Osteoblast (primary cell): ENCODE measurements around the gene DMD. TPM values are rescaled to one million over a fixed set of nuclear protein-coding genes. Genes with fewer than 3 reads are reported as not detected.

Experiments
- DNase-seq: peaks from one replicate; pipeline ENCODE4 v3.0.0; 2011; ENCODE audit warnings: low spot score, mixed read lengths; ENCODE audit not compliant: insufficient read length; ENCODE audit errors: missing footprints
- H2AFZ ChIP-seq: 2 replicates; pipeline ENCODE4 v1.6.0; 2011; ENCODE audit warnings: mild to moderate bottlenecking, low read length
- H3K27ac ChIP-seq: 2 replicates; pipeline ENCODE4 v1.5.1; 2011; ENCODE audit warnings: mild to moderate bottlenecking, low read depth, low read length, moderate library complexity
- H3K27me3 ChIP-seq: 2 replicates; pipeline ENCODE4 v1.6.0; 2012; ENCODE audit warnings: mild to moderate bottlenecking, control low read depth, inconsistent platforms, low read length, moderate library complexity; ENCODE audit not compliant: insufficient read depth
- H3K36me3 ChIP-seq: 2 replicates; pipeline ENCODE4 v1.5.1; 2011; ENCODE audit warnings: mild to moderate bottlenecking, low read length, control low read depth, moderate library complexity; ENCODE audit not compliant: insufficient read depth
- H3K4me1 ChIP-seq: 2 replicates; pipeline ENCODE4 v1.5.1; 2011; ENCODE audit warnings: mild to moderate bottlenecking, low read length, control low read depth, moderate library complexity; ENCODE audit not compliant: insufficient read depth
- H3K4me2 ChIP-seq: 2 replicates; pipeline ENCODE4 v1.6.0; 2011; ENCODE audit warnings: mild to moderate bottlenecking, low read length; ENCODE audit not compliant: insufficient read depth
- H3K4me3 ChIP-seq: fragments of 200-600 bp; sonication (generic); 3 replicates; pipeline ENCODE4 v1.5.1; 2012; ENCODE audit warnings: mild to moderate bottlenecking, low read length, inconsistent platforms; ENCODE audit not compliant: insufficient read depth
- H3K79me2 ChIP-seq: 2 replicates; pipeline ENCODE4 v1.6.0; 2012; ENCODE audit warnings: mild to moderate bottlenecking, low read length, control low read depth, inconsistent platforms; ENCODE audit not compliant: insufficient read depth
- H3K9me3 ChIP-seq: 2 replicates; pipeline ENCODE4 v1.5.1; 2011; ENCODE audit warnings: low read depth, low read length, control low read depth
- H4K20me1 ChIP-seq: 2 replicates; pipeline ENCODE4 v1.6.0; 2012; ENCODE audit warnings: mild to moderate bottlenecking, low read length, control low read depth; ENCODE audit not compliant: insufficient read depth
- total RNA-seq: library from RNA; depleted of rRNA; stranded (reverse); fragments of >200 nt; gene quantifications from 2 replicates; pipeline ENCODE4 v1.2.3, GENCODE V29; 2012
- TF ChIP-seq, protein P1 (sequence below): IDR thresholded peaks from 2 replicates; pipeline ENCODE4 v1.5.1; 2011; ENCODE audit warnings: mild to moderate bottlenecking, low read depth, low read length, moderate library complexity; ENCODE audit errors: extremely low read depth

The DMD gene
- total RNA-seq, 1 donor = 12.7 TPM

- TF ChIP-seq, protein P1, sequence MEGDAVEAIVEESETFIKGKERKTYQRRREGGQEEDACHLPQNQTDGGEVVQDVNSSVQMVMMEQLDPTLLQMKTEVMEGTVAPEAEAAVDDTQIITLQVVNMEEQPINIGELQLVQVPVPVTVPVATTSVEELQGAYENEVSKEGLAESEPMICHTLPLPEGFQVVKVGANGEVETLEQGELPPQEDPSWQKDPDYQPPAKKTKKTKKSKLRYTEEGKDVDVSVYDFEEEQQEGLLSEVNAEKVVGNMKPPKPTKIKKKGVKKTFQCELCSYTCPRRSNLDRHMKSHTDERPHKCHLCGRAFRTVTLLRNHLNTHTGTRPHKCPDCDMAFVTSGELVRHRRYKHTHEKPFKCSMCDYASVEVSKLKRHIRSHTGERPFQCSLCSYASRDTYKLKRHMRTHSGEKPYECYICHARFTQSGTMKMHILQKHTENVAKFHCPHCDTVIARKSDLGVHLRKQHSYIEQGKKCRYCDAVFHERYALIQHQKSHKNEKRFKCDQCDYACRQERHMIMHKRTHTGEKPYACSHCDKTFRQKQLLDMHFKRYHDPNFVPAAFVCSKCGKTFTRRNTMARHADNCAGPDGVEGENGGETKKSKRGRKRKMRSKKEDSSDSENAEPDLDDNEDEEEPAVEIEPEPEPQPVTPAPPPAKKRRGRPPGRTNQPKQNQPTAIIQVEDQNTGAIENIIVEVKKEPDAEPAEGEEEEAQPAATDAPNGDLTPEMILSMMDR = no peak
- Histone ChIP-seq H3K36me3 (no peaks in the 10 kb centered on the region), H3K4me1 (no peaks in the 10 kb centered on the region)
Observed at GRCh38 chrX:31258166-31258565, 1953.2 kb downstream of the DMD start.

DNA sequence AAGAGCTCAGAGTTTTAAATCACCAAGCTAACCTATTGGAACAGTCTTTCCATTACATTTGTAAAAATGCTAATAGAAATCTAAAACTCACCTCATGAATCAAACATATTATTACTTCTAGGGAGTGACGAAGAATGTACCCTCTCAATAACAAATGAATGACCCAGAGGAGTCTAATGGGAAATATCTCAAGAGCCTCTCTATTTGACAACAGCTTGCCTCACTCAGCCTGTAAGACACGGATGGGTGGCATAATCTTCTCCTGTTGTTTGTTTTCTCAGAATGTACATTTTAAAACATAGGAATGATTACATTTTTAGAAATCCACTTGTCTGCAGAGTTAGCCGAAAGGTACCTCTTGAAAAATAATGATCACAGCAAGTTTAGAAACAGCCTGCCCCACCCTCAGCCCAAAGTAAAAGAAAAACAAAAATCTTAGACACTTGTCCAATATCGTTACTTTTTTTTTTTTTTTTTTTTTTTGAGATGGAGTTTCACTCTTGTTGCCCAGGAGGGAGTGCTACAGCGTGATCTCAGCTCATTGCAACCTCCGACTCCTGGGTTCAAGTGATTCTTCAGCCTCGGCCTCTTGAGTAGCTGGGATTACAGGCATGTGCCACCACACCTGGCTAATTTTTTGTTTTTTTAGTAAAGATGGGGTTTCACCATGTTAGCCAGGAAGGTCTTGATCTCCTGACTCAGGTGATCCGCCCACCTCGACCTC lies 1955.9 kb downstream of the DMD start:
- no peak overlapping the region for H3K4me3 ChIP-seq
- H3K4me1 ChIP-seq = no peaks in the 10 kb centered on the region
- no peaks in the 10 kb centered on the region for H4K20me1 ChIP-seq
- H3K36me3 ChIP-seq = no peaks in the 10 kb centered on the region
- H3K79me2 ChIP-seq = no peaks in the 10 kb centered on the region
- H3K27ac ChIP-seq = no peak overlapping the region
- no peaks in the 10 kb centered on the region for H3K9me3 ChIP-seq
- no peak overlapping the region for H2AFZ ChIP-seq
- H3K4me2 ChIP-seq = no peak overlapping the region
- no peaks in the 10 kb centered on the region for H3K27me3 ChIP-seq
- no peak for DNase-seq
- TF ChIP-seq, protein P1 = no peak

More at GRCh38 chrX:31258166-31258565, 1953.2 kb downstream of the DMD start:
- Histone ChIP-seq H3K27ac (no peak overlapping the region), H3K4me2 (no peak overlapping the region), H3K79me2 (no peaks in the 10 kb centered on the region), H3K4me3 (no peak overlapping the region), H2AFZ (no peak overlapping the region), H4K20me1 (no peaks in the 10 kb centered on the region), H3K9me3 (no peaks in the 10 kb centered on the region), H3K27me3 (no peaks in the 10 kb centered on the region)
- DNase-seq = no peak

GRCh38 chrX:31252133-31252532 lies 1959.2 kb downstream of the DMD start:
- no peak overlapping the region for H3K27ac ChIP-seq
- H3K27me3 ChIP-seq = no peaks in the 10 kb centered on the region
- H3K36me3 ChIP-seq = no peaks in the 10 kb centered on the region
- no peak overlapping the region for H3K4me3 ChIP-seq
- DNase-seq = no peak
- H3K4me2 ChIP-seq = no peak overlapping the region
- no peaks in the 10 kb centered on the region for H4K20me1 ChIP-seq
- no peaks in the 10 kb centered on the region for H3K79me2 ChIP-seq
- H2AFZ ChIP-seq = no peak overlapping the region
- H3K9me3 ChIP-seq = no peaks in the 10 kb centered on the region
- no peaks in the 10 kb centered on the region for H3K4me1 ChIP-seq
- TF ChIP-seq, protein P1 = no peak

GRCh38 chrX:31251336-31251735 lies 1960.0 kb downstream of the DMD start:
- Histone ChIP-seq H3K27ac (no peak overlapping the region), H3K4me2 (no peak overlapping the region), H3K27me3 (no peaks in the 10 kb centered on the region), H3K36me3 (no peaks in the 10 kb centered on the region), H3K4me1 (no peaks in the 10 kb centered on the region), H3K4me3 (no peak overlapping the region), H2AFZ (no peak overlapping the region), H3K9me3 (no peaks in the 10 kb centered on the region), H3K79me2 (no peaks in the 10 kb centered on the region), H4K20me1 (no peaks in the 10 kb centered on the region)
- DNase-seq = no peak
- TF ChIP-seq, protein P1 = no peak
